Brain microvascular endothelial cell (primary cell): ENCODE results near the gene SRMS.

Experiments used
- DNase-seq: peaks from one replicate; pipeline ENCODE4 v3.0.0-alpha.2; 2020
- H3K27ac ChIP-seq: fragments of 250-450 bp; sonication (Bioruptor Pico); 2 replicates; pipeline ENCODE4 v1.5.1; 2020; ENCODE audit warnings: mild to moderate bottlenecking, moderate library complexity
- H3K27me3 ChIP-seq: fragments of 250-450 bp; sonication (Bioruptor Pico); replicated peaks from 2 replicates; pipeline ENCODE4 v1.5.1; 2020; ENCODE audit warnings: mild to moderate bottlenecking
- H3K36me3 ChIP-seq: fragments of 250-450 bp; sonication (Bioruptor Pico); replicated peaks from 2 replicates; pipeline ENCODE4 v1.5.1; 2020; ENCODE audit warnings: mild to moderate bottlenecking
- H3K4me3 ChIP-seq: 2 replicates; pipeline ENCODE4 v1.5.1; 2011; ENCODE audit warnings: low read depth, mild to moderate bottlenecking, control low read depth, low read length, moderate library complexity
- in situ Hi-C: cut with HindIII; loops from 2 replicates; pipeline ENCODE4 v1.10.0; 2017; ENCODE audit warnings: low sequenced_read_pairs, low pct_ligation_motif_present
- TF ChIP-seq, protein P1 (sequence below): IDR thresholded peaks from 2 replicates; pipeline ENCODE4 v1.5.1; 2011; ENCODE audit warnings: low read depth, mild to moderate bottlenecking, moderate library complexity, low read length, control low read depth, inconsistent platforms; ENCODE audit errors: missing control alignments

The SRMS gene

DNA sequence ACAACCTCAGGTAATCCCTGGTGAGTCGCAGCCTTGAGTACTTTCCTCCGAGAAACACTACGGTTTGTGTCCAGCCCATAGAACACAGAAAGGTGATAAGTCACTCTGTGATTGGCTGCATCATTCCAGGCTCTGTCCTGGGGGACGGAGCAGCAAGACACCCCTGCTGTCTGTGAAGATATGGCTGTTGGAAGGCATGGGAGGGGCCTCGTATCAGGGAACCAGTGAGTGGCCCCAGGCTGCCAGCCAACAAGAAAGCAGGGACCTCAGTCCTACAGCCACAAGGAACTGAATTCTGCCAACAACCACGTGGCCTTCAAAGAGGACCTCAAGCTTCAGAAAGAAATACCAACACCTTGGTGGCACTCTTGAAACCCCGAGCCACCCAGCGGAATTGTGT, 42.3 kb downstream of the SRMS start:
- peaks cover 6% of the 10 kb centered on the region for H3K27me3 ChIP-seq
- TF ChIP-seq, protein P1, sequence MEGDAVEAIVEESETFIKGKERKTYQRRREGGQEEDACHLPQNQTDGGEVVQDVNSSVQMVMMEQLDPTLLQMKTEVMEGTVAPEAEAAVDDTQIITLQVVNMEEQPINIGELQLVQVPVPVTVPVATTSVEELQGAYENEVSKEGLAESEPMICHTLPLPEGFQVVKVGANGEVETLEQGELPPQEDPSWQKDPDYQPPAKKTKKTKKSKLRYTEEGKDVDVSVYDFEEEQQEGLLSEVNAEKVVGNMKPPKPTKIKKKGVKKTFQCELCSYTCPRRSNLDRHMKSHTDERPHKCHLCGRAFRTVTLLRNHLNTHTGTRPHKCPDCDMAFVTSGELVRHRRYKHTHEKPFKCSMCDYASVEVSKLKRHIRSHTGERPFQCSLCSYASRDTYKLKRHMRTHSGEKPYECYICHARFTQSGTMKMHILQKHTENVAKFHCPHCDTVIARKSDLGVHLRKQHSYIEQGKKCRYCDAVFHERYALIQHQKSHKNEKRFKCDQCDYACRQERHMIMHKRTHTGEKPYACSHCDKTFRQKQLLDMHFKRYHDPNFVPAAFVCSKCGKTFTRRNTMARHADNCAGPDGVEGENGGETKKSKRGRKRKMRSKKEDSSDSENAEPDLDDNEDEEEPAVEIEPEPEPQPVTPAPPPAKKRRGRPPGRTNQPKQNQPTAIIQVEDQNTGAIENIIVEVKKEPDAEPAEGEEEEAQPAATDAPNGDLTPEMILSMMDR, result no peak
- H3K36me3 ChIP-seq, result no peaks in the 10 kb centered on the region

DNA sequence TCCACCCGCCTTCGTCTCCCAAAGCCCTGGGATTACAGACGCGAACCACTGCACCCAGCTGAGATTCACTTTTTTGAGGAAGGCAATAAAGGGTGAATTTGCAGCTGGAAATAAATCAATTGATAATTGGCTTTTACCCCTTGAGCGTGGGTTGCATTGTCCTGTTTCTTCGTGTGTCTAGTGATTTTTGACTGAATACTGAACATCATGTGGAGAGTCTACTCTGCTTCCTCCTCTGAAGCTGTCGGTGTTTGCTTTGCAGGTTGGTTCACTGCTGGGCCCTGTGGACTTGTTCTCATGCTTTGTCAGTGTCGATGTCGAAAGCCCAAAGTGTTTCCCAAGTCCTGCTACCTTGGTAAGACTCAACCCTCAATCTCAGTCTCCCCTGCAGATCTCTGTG, 42.9 kb downstream of the SRMS start:
- Histone ChIP-seq H3K4me3 (no peak overlapping the region), H3K27ac (no peak overlapping the region), H3K36me3 (no peaks in the 10 kb centered on the region), H3K27me3 (peaks cover 9% of the 10 kb centered on the region)
- TF ChIP-seq, protein P1, result no peak
- in situ Hi-C loops, result no loop called here
- no peak for DNase-seq

More for the DNA sequence above, 42.3 kb downstream of the SRMS start:
- DNase-seq, result no peak
- Histone ChIP-seq H3K27ac (no peak overlapping the region), H3K4me3 (no peak overlapping the region)
- in situ Hi-C loops, result no loop called here

DNA sequence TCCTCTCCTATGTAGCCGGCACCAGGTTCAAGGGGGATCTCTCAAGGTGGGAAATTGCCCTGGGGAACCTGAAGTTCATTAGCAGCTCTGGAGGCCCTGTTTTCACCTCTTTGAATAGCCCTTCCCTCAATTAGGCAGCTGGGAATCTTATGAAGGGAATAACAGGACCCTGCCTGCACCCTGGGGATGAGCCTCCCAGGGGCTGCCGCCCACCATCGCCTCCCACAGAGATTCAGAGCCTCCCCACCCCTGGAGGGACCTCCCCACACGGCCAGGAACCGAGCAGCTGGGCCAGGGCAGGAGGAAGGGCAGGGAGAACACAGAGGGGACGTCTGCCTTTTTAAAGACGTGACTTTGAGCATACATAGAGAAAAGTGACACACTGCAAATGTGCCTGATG, 44.0 kb downstream of the SRMS start:
- TF ChIP-seq, protein P1, result no peak
- in situ Hi-C loops, result no loop called here
- Histone ChIP-seq H3K4me3 (no peak overlapping the region), H3K36me3 (no peaks in the 10 kb centered on the region), H3K27me3 (peaks cover 15% of the 10 kb centered on the region), H3K27ac (no peak overlapping the region)
- DNase-seq, result no peak

DNA sequence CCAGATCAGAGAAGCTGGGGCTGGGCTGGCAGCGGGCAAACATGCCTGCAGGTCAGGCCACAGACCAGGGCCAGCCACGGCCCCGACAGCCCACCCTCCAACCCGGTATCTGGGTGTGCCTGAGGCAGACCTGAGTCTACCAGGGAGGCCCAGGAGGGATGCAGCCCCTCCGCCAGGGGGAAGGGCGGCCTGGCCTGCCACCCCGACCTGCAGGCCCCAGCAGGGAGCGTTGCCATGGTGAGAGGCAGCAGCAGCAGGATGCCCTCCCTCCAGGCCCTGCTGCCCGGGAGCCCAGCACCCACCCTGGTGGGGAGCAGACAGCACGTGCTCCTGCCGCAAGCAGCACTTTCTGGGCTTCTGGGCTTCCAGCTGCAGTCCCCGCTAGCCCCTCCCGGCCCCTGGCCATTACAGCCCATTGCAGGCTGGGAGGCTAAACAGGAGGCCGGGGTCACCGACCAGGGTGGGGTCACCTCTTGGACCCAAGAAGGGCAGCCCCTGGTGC, 44.8 kb downstream of the SRMS start:
- H3K4me3 ChIP-seq, result no peak overlapping the region
- in situ Hi-C loops, result no loop called here
- TF ChIP-seq, protein P1, result no peak

DNA sequence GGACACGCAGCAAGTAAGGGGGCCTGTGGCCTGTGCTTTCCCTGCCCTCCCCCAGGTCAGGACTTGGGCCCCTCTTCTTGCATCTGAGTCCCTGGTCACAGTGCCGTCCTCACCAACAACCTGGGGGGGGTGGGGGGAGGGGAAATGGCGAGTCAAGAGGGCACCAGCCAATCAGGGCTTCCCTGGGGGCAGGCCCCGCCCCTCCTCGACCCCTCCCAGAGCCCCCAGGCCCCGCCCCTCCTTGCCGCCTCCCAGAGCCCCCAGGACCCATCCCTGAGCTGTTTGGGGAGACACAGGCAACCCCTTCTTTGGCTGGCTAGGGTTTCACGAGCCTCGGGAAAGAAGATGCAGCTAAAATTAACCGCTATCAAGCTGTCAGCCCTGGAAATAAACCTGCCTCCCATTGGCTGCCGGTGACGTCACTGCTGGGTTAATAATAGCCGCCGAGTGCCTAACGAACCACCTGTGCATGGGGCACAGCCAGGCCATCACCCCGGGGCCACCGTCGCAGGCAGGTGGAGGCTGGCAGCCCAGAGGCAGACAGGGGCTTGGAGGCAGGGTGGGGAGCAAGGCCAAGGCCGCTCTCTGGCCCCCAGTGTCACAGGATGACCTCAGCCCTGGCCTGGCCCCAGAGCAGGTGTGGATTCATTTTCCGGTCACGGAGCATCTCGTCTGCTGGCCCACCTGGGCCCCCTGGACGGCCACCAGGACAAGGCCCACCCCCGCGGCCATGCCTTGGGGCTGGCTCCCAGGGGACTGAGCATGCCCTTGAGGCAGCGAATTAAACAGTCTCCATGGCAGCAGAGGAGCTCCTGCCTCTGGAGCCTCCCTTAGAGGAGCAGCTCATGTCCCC, 45.5 kb downstream of the SRMS start:
- H3K27ac ChIP-seq, result no peak overlapping the region

More for the DNA sequence above, 44.8 kb downstream of the SRMS start:
- Histone ChIP-seq H3K27ac (no peak overlapping the region), H3K27me3 (peaks cover 19% of the 10 kb centered on the region), H3K36me3 (no peaks in the 10 kb centered on the region)
- DNase-seq, result no peak

More for the DNA sequence above, 45.5 kb downstream of the SRMS start:
- no peak overlapping the region for H3K4me3 ChIP-seq
- DNase-seq, result no peak
- TF ChIP-seq, protein P1, result no peak
- H3K27me3 ChIP-seq, result peaks cover 19% of the 10 kb centered on the region
- no peaks in the 10 kb centered on the region for H3K36me3 ChIP-seq
- in situ Hi-C loops, result no loop called here
